Stimulated activated CD8-positive, alpha-beta memory T cell treated with anti-CD3 and anti-CD28 coated beads, Interleukin-15, amount 100 ng/mL, for 4 hours (primary cell): ENCODE data around the gene TMEM174.

Source experiments
- DNase-seq, 2 donors: peaks; one replicate each; pipeline ENCODE4 v3.0.0-alpha.2; 2020; ENCODE audit warnings: low read depth in 2 of 2

TMEM174 gene

DNA sequence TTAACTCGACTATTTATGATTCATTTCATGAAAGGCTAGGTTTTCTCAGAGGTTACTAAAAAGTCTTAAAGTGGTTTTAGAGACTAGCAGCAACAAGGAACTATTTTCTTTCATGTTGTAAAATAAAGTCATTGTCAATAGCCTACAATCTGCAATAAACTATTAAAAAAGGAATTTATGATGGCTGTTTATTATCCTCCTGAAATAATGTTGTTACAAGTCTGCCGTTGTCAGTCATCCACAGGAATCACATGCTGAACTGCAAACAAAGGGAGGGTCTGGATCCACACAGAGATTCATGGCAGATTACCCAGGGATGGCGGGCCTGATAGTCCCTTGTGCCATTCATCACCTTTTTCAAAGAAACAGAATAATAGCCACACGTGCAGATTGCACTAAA is 49.2 kb downstream of the TMEM174 start:
- no peak for DNase-seq
